ENCODE data around the gene SNRPA1. TPM values are rescaled to one million over a fixed set of nuclear protein-coding genes. Genes with fewer than 3 reads are reported as not detected.

Gene SNRPA1
- total and polyA plus RNA-seq, 2 of the 13 experiments (the other 11 are each of a cell fraction or from before 2014, with no cell fraction given): 41.2 to 108 TPM

- H3K4me3 ChIP-seq (replicated peaks in 1 of 3; ENCODE audit: insufficient read depth in 1 of 3, low read depth in 2 of 3, low read length in 3 of 3): peak overlapping the region in 1 of 3 experiments; percentile 5; a peak in 1 of 6 replicates
- no peak for FAIRE-seq
- peak overlapping the region; percentile 62 for H3K27ac ChIP-seq (ENCODE audit: extremely low read length, insufficient read depth, low read length)
- H3K9ac ChIP-seq (ENCODE audit: insufficient read depth, low read depth, low read length): peak overlapping the region; percentile 12; the same call in 1 of the 2 replicates
- TF ChIP-seq HIVEP1 (CRISPR knock-in tag; IDR thresholded peaks at IDR 0.05) (peak; percentile 17; the same call in 1 of the 2 replicates), PBX3 (CRISPR knock-in tag; IDR thresholded peaks at IDR 0.05; ENCODE audit: borderline replicate concordance) (no peak), HOXA3 (CRISPR knock-in tag; IDR thresholded peaks at IDR 0.05) (peak; percentile 30; the same call in 1 of the 2 replicates), ZNF335 (CRISPR knock-in tag; IDR thresholded peaks at IDR 0.05) (no peak), ZBTB33 (CRISPR knock-in tag; IDR thresholded peaks at IDR 0.05) (peak; percentile 48), CHCHD3 (CRISPR knock-in tag; IDR thresholded peaks at IDR 0.05) (no peak), HNRNPL (IDR thresholded peaks at IDR 0.05; ENCODE audit: low read depth, low read length) (0 out of 2 replicates have a peak, but pooled peaks have one; percentile 33), ZNF619 (CRISPR knock-in tag; IDR thresholded peaks at IDR 0.05) (no peak), AGO2 (optimal IDR thresholded peaks at IDR 0.05; ENCODE audit: low read depth, low read length) (peak; percentile 72), HNF4A (CRISPR knock-in tag; IDR thresholded peaks at IDR 0.05) (peak; percentile 33; the same call in 1 of the 2 replicates), GABPB1 (CRISPR knock-in tag; IDR thresholded peaks at IDR 0.05) (0 out of 2 replicates have a peak, but pooled peaks have one; percentile 8)
- H3K9me3 ChIP-seq (ENCODE audit: low read length): no peaks in the 10 kb centered on the region
- in situ Hi-C loops (cut with HindIII; ENCODE audit: extremely low pct_ligation_motif_present, low pct_unique_long_range_greater_than_20kb): no loop called here
- H4K20me1 ChIP-seq (ENCODE audit: insufficient read depth, low read length): no peaks in the 10 kb centered on the region
- no peak for DNase-seq (ENCODE audit: low spot score)
- CTCF ChIA-PET (ENCODE audit: low intra/inter-chr PET ratio, low total read pairs): no interaction called here
- peaks cover 26% of the 10 kb centered on the region for H3K4me1 ChIP-seq (ENCODE audit: insufficient read depth, low read length)
- no peaks in the 10 kb centered on the region for H3K27me3 ChIP-seq (ENCODE audit: control insufficient read depth in 1 of 2, insufficient read depth in 2 of 2, low read length in 2 of 2)
- peaks cover 24 to 79% of the 10 kb centered on the region in 2 experiments for H3K36me3 ChIP-seq (replicated peaks in 1 of 2; ENCODE audit: control insufficient read depth in 1 of 2, insufficient read depth in 2 of 2, low read length in 2 of 2)
- H3K4me2 ChIP-seq (ENCODE audit: low read depth, low read length): no peak overlapping the region
- H2AFZ ChIP-seq (ENCODE audit: low read length): no peak overlapping the region
- 88% methylated on average over 7 of the region's 19 CpGs for WGBS (ENCODE audit: low lambda C conversion rate)
- BruUV-seq (replicated peaks): no TSS peak
- intact Hi-C loops (cut with micrococcal nuclease; ENCODE audit: unreplicated experiment): no loop called here
- no peaks in the 10 kb centered on the region for H3K79me2 ChIP-seq (ENCODE audit: insufficient read depth, low read length)
- ATAC-seq: peak; percentile 15
- POLR2A ChIA-PET: no interaction called here
Measured at GRCh38 chr15:101325263-101326025, 30.4 kb upstream of the SNRPA1 start.

Measured in HepG2 (cell line).